ENCODE results near the gene KHSRP. TPM values are rescaled to one million over a fixed set of nuclear protein-coding genes. Genes with fewer than 3 reads are reported as not detected.
A peak's percentile ranks its signal among the peaks of the same experiment; 100 is the strongest.

Gene KHSRP
- total and polyA plus RNA-seq, 10 of the 15 experiments (the other 5 are each of a cell fraction or from before 2014, with no cell fraction given): 4.8 to 440 (median 82.0) TPM

DNA sequence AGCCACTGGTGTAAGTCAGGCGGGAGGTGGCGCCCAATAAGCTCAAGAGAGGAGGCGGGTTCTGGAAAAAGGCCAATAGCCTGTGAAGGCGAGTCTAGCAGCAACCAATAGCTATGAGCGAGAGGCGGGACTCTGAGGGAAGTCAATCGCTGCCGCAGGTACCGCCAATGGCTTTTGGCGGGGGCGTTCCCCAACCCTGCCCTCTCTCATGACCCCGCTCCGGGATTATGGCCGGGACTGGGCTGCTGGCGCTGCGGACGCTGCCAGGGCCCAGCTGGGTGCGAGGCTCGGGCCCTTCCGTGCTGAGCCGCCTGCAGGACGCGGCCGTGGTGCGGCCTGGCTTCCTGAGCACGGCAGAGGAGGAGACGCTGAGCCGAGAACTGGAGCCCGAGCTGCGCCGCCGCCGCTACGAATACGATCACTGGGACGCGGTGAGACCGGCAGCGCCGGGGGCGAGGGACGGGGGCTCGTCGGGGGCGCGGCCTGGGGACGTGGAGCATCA, 52.0 kb downstream of the KHSRP start, which contains the start of gene ALKBH7 (continued):
- TF ChIP-seq, protein P1, sequence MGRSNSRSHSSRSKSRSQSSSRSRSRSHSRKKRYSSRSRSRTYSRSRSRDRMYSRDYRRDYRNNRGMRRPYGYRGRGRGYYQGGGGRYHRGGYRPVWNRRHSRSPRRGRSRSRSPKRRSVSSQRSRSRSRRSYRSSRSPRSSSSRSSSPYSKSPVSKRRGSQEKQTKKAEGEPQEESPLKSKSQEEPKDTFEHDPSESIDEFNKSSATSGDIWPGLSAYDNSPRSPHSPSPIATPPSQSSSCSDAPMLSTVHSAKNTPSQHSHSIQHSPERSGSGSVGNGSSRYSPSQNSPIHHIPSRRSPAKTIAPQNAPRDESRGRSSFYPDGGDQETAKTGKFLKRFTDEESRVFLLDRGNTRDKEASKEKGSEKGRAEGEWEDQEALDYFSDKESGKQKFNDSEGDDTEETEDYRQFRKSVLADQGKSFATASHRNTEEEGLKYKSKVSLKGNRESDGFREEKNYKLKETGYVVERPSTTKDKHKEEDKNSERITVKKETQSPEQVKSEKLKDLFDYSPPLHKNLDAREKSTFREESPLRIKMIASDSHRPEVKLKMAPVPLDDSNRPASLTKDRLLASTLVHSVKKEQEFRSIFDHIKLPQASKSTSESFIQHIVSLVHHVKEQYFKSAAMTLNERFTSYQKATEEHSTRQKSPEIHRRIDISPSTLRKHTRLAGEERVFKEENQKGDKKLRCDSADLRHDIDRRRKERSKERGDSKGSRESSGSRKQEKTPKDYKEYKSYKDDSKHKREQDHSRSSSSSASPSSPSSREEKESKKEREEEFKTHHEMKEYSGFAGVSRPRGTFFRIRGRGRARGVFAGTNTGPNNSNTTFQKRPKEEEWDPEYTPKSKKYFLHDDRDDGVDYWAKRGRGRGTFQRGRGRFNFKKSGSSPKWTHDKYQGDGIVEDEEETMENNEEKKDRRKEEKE (IDR thresholded peaks at IDR 0.05): no peak
- no peak for TF ChIP-seq NFXL1 (IDR thresholded peaks at IDR 0.05; ENCODE audit: borderline replicate concordance)
- TF ChIP-seq CHD4 (IDR thresholded peaks at IDR 0.05): no peak
- no peak; the same call in 1 of the 2 replicates for TF ChIP-seq CREM (IDR thresholded peaks at IDR 0.05; ENCODE audit: low read depth)
- TF ChIP-seq NFYB (IDR thresholded peaks at IDR 0.05; ENCODE audit: insufficient read depth, low read depth, low read length): peak; percentile 100
- TF ChIP-seq KDM1A (IDR thresholded peaks at IDR 0.05; ENCODE audit: borderline replicate concordance): no peak
- no peak for TF ChIP-seq NFIC (IDR thresholded peaks at IDR 0.05; ENCODE audit: low read depth, low read length)
- TF ChIP-seq SUZ12 (IDR thresholded peaks at IDR 0.05; ENCODE audit: unreplicated experiment): no peak
- TF ChIP-seq SIN3A (IDR thresholded peaks at IDR 0.05; ENCODE audit: low read depth, low read length): peak; percentile 55; the same call in 1 of the 2 replicates
- TF ChIP-seq HCFC1 (IDR thresholded peaks at IDR 0.05; ENCODE audit: low read length): no peak; the same call in 1 of the 2 replicates
- TF ChIP-seq, protein P2, sequence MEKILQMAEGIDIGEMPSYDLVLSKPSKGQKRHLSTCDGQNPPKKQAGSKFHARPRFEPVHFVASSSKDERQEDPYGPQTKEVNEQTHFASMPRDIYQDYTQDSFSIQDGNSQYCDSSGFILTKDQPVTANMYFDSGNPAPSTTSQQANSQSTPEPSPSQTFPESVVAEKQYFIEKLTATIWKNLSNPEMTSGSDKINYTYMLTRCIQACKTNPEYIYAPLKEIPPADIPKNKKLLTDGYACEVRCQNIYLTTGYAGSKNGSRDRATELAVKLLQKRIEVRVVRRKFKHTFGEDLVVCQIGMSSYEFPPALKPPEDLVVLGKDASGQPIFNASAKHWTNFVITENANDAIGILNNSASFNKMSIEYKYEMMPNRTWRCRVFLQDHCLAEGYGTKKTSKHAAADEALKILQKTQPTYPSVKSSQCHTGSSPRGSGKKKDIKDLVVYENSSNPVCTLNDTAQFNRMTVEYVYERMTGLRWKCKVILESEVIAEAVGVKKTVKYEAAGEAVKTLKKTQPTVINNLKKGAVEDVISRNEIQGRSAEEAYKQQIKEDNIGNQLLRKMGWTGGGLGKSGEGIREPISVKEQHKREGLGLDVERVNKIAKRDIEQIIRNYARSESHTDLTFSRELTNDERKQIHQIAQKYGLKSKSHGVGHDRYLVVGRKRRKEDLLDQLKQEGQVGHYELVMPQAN (conservative IDR thresholded peaks at IDR 0.05): peak; percentile 89
- TF ChIP-seq TCF7 (IDR thresholded peaks at IDR 0.05; ENCODE audit: borderline replicate concordance): no peak
- no peak for TF ChIP-seq TAF1 (IDR thresholded peaks at IDR 0.05; ENCODE audit: borderline replicate concordance, low read depth, low read length)
- TF ChIP-seq, protein P3, sequence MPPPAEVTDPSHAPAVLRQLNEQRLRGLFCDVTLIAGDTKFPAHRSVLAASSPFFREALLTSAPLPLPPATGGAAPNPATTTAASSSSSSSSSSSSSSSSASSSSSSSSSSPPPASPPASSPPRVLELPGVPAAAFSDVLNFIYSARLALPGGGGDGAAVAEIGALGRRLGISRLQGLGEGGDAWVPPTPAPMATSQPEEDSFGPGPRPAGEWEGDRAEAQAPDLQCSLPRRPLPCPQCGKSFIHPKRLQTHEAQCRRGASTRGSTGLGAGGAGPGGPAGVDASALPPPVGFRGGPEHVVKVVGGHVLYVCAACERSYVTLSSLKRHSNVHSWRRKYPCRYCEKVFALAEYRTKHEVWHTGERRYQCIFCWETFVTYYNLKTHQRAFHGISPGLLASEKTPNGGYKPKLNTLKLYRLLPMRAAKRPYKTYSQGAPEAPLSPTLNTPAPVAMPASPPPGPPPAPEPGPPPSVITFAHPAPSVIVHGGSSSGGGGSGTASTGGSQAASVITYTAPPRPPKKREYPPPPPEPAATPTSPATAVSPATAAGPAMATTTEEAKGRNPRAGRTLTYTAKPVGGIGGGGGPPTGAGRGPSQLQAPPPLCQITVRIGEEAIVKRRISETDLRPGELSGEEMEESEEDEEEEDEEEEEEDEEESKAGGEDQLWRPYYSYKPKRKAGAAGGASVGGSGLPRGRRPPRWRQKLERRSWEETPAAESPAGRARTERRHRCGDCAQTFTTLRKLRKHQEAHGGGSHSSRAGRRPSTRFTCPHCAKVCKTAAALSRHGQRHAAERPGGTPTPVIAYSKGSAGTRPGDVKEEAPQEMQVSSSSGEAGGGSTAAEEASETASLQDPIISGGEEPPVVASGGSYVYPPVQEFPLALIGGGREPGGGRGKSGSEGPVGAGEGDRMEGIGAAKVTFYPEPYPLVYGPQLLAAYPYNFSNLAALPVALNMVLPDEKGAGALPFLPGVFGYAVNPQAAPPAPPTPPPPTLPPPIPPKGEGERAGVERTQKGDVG (CRISPR knock-in tag; IDR thresholded peaks at IDR 0.05): 0 out of 2 replicates have a peak, but pooled peaks have one; percentile 47
- TF ChIP-seq, protein P4, sequence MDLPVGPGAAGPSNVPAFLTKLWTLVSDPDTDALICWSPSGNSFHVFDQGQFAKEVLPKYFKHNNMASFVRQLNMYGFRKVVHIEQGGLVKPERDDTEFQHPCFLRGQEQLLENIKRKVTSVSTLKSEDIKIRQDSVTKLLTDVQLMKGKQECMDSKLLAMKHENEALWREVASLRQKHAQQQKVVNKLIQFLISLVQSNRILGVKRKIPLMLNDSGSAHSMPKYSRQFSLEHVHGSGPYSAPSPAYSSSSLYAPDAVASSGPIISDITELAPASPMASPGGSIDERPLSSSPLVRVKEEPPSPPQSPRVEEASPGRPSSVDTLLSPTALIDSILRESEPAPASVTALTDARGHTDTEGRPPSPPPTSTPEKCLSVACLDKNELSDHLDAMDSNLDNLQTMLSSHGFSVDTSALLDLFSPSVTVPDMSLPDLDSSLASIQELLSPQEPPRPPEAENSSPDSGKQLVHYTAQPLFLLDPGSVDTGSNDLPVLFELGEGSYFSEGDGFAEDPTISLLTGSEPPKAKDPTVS (IDR thresholded peaks at IDR 0.05; ENCODE audit: low read depth, low read length): no peak
- TF ChIP-seq GATAD2B (conservative IDR thresholded peaks at IDR 0.05; ENCODE audit: low read depth): peak; percentile 68; the same call in 1 of the 2 replicates

All from GM12878 (cell line).